Gastrocnemius medialis (tissue), 4 donors: ENCODE data around the gene IQSEC1. TPM values are rescaled to one million over a fixed set of nuclear protein-coding genes. Genes with fewer than 3 reads are reported as not detected.

ENCODE experiments used
- ATAC-seq, 2 donors: fragments of 150-250 bp; one replicate each; pipeline ENCODE4 v1.9.1; 2016
- DNase-seq, 2 donors: peaks; one replicate each; pipeline ENCODE4 v3.0.0-alpha.2; 2019
- H3K27ac ChIP-seq, 4 donors: fragments of 200-600 bp; sonication (generic); 1 replicate in 1 of 4; 2 replicates in 3 of 4; pipeline ENCODE4 v1.5.1; 2016 to 2018; ENCODE audit warnings: mild to moderate bottlenecking in 2 of 4, moderate library complexity in 1 of 4
- H3K27me3 ChIP-seq, 3 donors: fragments of 200-600 bp; sonication (generic) in 2 of 3; 1 replicate in 1 of 3; 2 replicates in 2 of 3; pipeline versions ENCODE4 v1.5.1 to v1.6.0; 2016 to 2019; ENCODE audit warnings: mild to moderate bottlenecking in 1 of 3, moderate library complexity in 1 of 3
- H3K36me3 ChIP-seq, 2 donors: fragments of 200-600 bp; sonication (generic) in 1 of 2; one replicate each; pipeline ENCODE4 v1.5.1; 2017 to 2018
- H3K4me1 ChIP-seq, 2 donors: fragments of 200-600 bp; sonication (generic) in 1 of 2; one replicate each; pipeline ENCODE4 v1.5.1; 2016 to 2017; ENCODE audit warnings: mild to moderate bottlenecking in 2 of 2
- H3K4me3 ChIP-seq, 4 donors: fragments of 200-600 bp; sonication (generic) in 3 of 4; 1 replicate in 1 of 4; 2 replicates in 3 of 4; pipeline ENCODE4 v1.5.1; 2016 to 2019; ENCODE audit warnings: mild to moderate bottlenecking in 2 of 4
- H3K9me3 ChIP-seq, 3 donors: fragments of 200-600 bp; sonication (generic) in 2 of 3; 1 replicate in 1 of 3; 2 replicates in 2 of 3; pipeline ENCODE4 v1.5.1; 2016 to 2019
- POLR2A ChIP-seq, 2 donors: fragments of 450-650 bp; IDR thresholded peaks; one replicate each; pipeline ENCODE4 v1.6.1; 2017; ENCODE audit warnings: antibody characterized with exemption in 2 of 2, mild to moderate bottlenecking in 2 of 2, moderate library complexity in 2 of 2
- in situ Hi-C, 4 donors: fragments of 200-750 bp; cut with MboI; loops; one replicate each; pipeline versions ENCODE4 v1.15.0 to v1.8.0; 2017; ENCODE audit warnings: low sequenced_read_pairs in 4 of 4
- intact Hi-C: fragments of 100-400 bp; cut with DNase I; formaldehyde crosslinking; loops from one replicate; pipeline ENCODE4 v1.15.1; 2023; ENCODE audit warnings: low total_unique reads
- total RNA-seq, 4 donors: library from RNA; depleted of rRNA; stranded (reverse); fragments of >200 nt; gene quantifications; one replicate each; pipeline versions ENCODE4 v1.1.0 to v1.2.3, GENCODE V29; 2016
- TF ChIP-seq, protein P1 (sequence below), 5 experiments: fragments of 450-650 bp in 3 of 5; fragments of 200-600 bp in 2 of 5; sonication (generic) in 2 of 5; IDR thresholded peaks in 4 of 5; conservative IDR thresholded peaks in 1 of 5; 1 replicate in 4 of 5; 2 replicates in 1 of 5; pipeline ENCODE4 v1.5.1; 2016 to 2019; ENCODE audit warnings: antibody characterized with exemption in 5 of 5, mild to moderate bottlenecking in 3 of 5, moderate library complexity in 3 of 5

The IQSEC1 gene
- total RNA-seq, 4 donors from 2014 or later = 15.2 to 31.3 (median 28.0) TPM

DNA sequence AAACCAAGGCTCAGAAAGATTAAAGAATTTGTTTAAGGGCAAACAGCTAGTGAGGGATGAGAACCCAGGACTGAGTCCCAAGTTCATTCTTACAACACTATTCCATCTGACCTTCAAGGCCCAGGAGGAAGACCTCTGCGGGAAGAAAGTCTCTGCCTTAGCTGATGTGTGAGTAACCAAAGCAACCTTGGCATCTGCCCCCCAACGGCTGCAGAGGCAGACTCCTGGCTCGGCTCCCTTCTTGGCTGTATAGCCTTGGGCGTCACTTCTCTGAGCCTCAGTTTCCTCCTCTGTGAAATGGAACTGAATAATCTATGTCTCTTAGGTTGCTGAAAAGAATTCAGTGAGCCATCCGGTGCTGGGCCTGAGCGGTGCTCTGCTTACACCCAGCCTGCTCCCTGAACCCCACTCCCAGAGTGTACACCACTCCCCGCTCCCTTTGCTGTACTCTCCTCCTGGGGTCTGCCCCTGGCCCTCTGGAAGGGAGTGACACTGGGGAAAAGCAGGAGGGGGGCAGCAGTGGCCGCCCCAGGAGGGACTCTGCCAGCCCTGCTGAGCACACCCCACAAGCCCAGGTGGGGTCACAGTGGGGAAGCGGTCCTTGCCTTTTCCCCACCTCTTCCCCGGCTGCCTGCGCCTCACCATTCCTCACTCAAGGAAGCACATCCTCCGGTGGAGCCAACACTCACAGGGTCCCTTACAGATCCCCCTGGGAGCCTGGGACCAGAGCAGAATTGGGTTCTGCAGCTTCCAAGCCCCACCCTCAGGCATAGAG, 97.3 kb downstream of the IQSEC1 start:
- in situ Hi-C loops (loop anchor here in 3 of 4 donors (25.0 kb wide), 1 partner anchor 89 kb away; no protein-coding TSS in a partner anchor), intact Hi-C loops (no loop called here)
- no peaks in the 10 kb centered on the region for H3K9me3 ChIP-seq
- H3K27ac ChIP-seq = no peak overlapping the region
- peaks cover 18 to 21% of the 10 kb centered on the region in 2 donors for H3K4me1 ChIP-seq
- H3K36me3 ChIP-seq = no peaks in the 10 kb centered on the region
- DNase-seq (no peak), ATAC-seq (no peak)
- H3K27me3 ChIP-seq = no peaks in the 10 kb centered on the region
- TF ChIP-seq, protein P1, sequence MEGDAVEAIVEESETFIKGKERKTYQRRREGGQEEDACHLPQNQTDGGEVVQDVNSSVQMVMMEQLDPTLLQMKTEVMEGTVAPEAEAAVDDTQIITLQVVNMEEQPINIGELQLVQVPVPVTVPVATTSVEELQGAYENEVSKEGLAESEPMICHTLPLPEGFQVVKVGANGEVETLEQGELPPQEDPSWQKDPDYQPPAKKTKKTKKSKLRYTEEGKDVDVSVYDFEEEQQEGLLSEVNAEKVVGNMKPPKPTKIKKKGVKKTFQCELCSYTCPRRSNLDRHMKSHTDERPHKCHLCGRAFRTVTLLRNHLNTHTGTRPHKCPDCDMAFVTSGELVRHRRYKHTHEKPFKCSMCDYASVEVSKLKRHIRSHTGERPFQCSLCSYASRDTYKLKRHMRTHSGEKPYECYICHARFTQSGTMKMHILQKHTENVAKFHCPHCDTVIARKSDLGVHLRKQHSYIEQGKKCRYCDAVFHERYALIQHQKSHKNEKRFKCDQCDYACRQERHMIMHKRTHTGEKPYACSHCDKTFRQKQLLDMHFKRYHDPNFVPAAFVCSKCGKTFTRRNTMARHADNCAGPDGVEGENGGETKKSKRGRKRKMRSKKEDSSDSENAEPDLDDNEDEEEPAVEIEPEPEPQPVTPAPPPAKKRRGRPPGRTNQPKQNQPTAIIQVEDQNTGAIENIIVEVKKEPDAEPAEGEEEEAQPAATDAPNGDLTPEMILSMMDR (IDR thresholded peaks at IDR 0.05 in 4 of 5, conservative IDR thresholded peaks at IDR 0.05 in 1 of 5) = no peak
- no peak for TF ChIP-seq POLR2A (IDR thresholded peaks at IDR 0.05)
- H3K4me3 ChIP-seq = no peak overlapping the region

DNA sequence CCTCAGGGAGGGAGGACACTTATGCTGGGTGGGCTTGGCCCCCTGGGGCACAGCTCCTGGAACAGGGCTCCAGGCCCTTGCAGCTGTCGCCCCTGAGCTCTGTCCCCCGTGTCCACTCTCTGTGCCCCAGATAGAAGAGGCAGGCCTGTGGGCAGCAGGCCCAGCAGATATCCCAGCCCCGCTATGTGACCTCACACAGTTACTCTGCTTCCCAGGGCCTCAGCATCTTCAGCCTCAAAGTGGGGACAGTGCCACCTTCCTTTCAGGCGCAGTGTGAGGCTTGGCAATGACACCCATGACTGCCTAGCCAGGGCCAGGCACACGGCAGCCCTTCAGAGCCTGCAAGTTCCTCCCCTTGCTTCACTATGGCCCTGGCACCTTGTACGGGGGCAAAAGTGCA, 98.4 kb downstream of the IQSEC1 start:
- intact Hi-C loops = no loop called here
- Histone ChIP-seq H3K27ac (no peak overlapping the region), H3K4me1 (peaks cover 29 to 33% of the 10 kb centered on the region in 2 donors), H3K27me3 (no peaks in the 10 kb centered on the region), H3K36me3 (no peaks in the 10 kb centered on the region), H3K4me3 (no peak overlapping the region), H3K9me3 (no peaks in the 10 kb centered on the region)
- DNase-seq = no peak
- TF ChIP-seq, protein P1 (IDR thresholded peaks at IDR 0.05 in 4 of 5, conservative IDR thresholded peaks at IDR 0.05 in 1 of 5) = no peak
- no peak for TF ChIP-seq POLR2A (IDR thresholded peaks at IDR 0.05)
- in situ Hi-C loops = loop anchor here in 3 of 4 donors (25.0 kb wide), 1 partner anchor 88 kb away; no protein-coding TSS in a partner anchor
- no peak for ATAC-seq

DNA sequence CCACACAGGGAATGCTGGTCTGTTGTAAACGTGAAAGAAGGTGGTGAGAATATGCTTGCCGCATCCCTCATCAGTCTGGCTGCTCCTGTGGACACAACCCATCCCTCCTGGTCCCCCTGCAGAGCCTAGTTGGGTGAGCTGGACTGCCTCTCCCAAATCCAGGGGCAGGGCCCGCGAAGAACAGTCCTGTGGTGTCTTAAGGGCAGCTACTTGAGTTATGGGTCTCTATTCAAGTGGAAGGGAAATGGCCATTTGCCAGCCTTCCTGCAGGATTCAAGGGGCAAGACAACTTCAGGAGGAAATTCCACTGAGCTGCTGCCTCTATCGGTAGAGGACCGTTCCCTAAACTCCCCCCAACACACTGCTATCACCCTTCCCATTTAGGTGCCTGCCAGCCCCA, 98.9 kb downstream of the IQSEC1 start:
- in situ Hi-C loops = no loop called here
- no peak for TF ChIP-seq POLR2A (IDR thresholded peaks at IDR 0.05)
- TF ChIP-seq, protein P1 (IDR thresholded peaks at IDR 0.05 in 4 of 5, conservative IDR thresholded peaks at IDR 0.05 in 1 of 5) = no peak
- Histone ChIP-seq H3K36me3 (no peaks in the 10 kb centered on the region), H3K4me3 (no peak overlapping the region), H3K27me3 (no peaks in the 10 kb centered on the region), H3K9me3 (no peaks in the 10 kb centered on the region), H3K4me1 (peaks cover 34 to 38% of the 10 kb centered on the region in 2 donors), H3K27ac (no peak overlapping the region)
- intact Hi-C loops = no loop called here
- no peak for DNase-seq
- no peak for ATAC-seq

DNA sequence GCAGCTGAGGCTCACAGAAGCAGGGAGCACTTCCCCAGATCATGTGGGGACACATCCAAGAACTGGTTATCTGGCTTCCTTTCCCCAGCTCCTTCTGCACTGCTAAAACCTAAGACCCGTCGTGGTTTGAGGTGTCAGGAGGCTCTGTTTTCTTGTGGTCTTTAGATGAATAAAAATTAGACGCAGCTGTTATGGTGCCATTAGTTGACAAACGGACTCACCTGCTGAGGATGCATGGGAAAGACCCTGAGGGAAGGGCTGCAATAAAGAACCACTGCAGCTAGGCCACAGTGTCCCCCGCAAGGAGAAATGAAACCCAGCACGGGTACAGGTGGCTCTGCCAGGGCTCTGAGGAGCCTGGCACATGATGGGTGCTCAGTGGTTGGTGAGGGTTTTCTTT, 99.4 kb downstream of the IQSEC1 start:
- no peak for TF ChIP-seq POLR2A (IDR thresholded peaks at IDR 0.05)
- TF ChIP-seq, protein P1 (IDR thresholded peaks at IDR 0.05 in 4 of 5, conservative IDR thresholded peaks at IDR 0.05 in 1 of 5) = no peak
- in situ Hi-C loops (no loop called here), intact Hi-C loops (no loop called here)
- Histone ChIP-seq H3K36me3 (no peaks in the 10 kb centered on the region), H3K9me3 (no peaks in the 10 kb centered on the region), H3K4me1 (peaks cover 39 to 43% of the 10 kb centered on the region in 2 donors), H3K27me3 (no peaks in the 10 kb centered on the region), H3K4me3 (no peak overlapping the region), H3K27ac (no peak overlapping the region)
- no peak for DNase-seq
- ATAC-seq = no peak
